ENCODE data around the gene ERCC2.
"Not testable (repeated sequence)": the region's sequence is repeated elsewhere in the genome, so short reads cannot be mapped to it uniquely, and the experiment has no call there.

ERCC2 gene

DNA sequence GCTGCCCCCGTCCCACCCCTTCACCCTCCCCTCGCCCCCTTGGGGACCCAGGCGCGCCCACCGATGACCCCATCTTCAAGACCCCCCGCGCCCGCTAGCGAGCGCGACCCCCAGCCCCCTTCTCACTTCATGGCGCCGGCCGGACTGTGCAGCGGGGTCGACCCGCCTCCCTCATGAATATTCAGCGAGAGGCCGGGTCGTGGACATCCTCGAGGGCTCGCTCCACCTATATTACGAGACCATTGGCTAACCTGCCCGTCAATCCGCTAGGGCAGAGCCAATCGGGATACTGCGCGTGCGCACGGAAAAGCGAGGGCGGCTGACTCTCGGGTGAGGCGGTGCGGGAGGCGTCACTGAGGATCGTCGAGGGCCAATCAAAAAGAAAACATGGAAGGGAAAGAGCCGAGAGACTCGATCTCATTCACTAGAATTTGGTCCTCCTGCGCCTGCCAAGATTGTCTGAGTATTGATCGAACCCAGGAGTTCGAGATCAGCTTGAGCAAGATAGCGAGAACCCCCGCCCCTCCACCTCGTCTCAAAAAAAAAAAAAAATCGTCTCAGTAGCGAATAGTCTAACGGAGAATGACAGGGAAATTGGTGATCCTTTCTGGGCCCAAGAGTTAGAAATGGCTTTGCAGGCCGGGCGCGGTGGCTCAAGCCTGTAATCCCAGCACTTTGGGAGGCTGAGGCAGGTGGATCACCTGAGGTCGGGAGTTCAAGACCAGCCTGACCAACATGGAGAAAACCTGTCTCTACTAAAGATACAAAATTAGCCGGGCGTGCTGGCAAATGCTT lies at the start of gene ERCC2:
ERCC2 (minus strand) TSS at position 164 of the 795 bp plus-strand sequence; CDS start at position 131, 33 bp downstream.
- peak; percentile 100 for DNase-seq

GRCh38 chr19:45419895-45420294 lies 49.5 kb upstream of the ERCC2 start:
- no peak for DNase-seq

DNA sequence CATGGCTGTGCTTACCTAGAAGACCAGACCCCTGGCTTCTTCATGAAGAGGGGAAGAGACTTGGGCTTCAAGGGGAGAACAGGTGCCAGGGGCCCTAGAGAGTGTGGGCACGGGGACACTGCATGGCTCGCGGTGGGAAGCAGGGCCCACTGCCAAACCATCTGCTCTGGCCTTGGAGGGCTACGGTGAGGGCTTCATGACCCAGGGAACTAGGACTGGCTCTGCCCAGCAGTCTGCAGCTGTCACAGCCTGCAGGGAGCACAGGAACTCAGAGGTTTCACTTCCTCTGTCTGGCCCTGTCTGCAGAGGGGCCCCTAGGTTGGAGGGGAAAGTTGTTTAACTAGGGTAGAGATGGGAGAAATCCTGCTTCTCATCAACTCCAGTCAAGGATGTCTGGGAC lies 49.0 kb upstream of the ERCC2 start:
- DNase-seq: no peak

DNA sequence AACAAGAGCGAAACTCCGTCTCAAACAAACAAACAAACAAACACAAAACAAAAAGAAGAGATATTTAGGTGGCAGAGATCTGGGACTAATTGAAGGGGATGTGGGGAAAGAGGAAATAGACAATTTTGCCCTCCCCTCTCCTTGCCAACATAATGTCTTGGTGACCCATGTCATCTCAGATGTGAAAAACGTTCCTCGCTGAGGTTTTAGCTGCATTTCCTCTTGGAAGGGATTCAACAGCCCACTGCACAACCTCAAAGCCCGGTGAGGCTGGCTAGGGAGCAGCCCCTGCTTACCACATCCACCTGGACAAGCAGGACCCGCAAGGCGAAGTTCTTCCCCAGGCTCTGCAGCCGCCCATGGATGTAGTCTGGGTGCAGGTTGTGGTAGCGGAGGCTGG lies 48.4 kb upstream of the ERCC2 start:
- no peak for DNase-seq

GRCh38 chr19:45417151-45417550 lies 46.8 kb upstream of the ERCC2 start:
- no peak for DNase-seq

GRCh38 chr19:45414468-45414867 lies 44.1 kb upstream of the ERCC2 start:
- no peak for DNase-seq

DNA sequence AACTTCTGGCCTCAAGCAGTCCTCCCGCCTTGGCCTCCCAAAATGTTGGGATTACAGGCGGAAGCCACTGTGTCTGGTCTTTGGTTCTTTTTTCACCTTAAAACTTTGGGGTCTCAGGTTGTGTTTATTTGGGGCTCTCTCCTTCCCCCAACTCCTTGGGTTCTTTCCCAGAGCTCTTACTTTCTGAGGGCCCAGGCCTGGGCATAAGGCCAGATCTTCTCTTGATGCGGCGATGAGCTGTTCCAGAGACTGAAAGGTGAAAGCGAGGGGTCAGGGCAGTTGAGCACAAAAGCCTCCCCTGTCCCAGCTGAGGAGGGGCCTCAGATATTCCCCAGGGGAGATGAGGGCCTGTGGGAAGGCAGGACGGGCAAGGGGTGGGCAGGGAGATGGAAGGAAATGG lies 43.1 kb upstream of the ERCC2 start:
- no peak for DNase-seq

DNA sequence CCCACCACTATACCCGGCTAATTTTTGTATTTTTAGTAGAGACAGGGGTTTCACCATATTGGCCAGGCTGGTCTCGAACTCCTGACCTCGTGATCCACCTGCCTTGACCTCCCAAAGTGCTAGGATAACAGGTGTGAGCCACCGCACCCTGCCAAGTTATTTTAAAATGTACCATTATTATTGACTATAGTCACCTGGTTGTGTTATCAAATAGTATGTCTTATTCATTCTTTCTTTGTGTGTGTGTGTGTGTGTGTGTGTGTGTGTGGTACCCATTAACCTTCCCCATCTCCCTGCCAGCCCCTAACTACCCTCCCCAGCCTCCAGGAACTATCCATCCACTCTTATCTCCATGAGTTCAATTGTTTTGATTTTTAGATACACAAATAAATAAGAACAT lies 40.0 kb upstream of the ERCC2 start:
- not testable (repeated sequence) for DNase-seq

GRCh38 chr19:45409557-45409920 lies 39.2 kb upstream of the ERCC2 start:
- no peak for DNase-seq

GRCh38 chr19:45408830-45409556 lies 38.6 kb upstream of the ERCC2 start:
- DNase-seq: no peak

DNA sequence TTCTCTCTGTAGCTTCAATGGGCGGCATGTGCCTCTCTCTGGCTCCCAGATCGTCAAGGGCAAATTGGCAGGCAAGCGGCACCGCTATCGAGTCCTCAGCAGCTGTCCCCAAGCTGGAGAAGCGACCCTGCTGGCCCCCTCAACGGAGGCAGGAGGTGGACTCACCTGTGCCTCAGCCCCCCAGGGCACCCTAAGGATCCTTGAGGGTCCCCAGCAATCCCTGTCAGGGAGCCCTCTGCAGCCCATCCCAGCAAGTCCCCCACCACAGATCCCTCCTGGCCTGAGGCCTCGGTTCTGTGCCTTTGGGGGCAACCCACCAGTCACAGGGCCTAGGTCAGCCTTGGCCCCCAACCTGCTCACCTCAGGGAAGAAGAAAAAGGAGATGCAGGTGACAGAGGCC lies 37.7 kb upstream of the ERCC2 start:
- DNase-seq: no peak

GRCh38 chr19:45407585-45407984 lies 37.2 kb upstream of the ERCC2 start:
- not testable (repeated sequence) for DNase-seq

GRCh38 chr19:45407091-45407375 lies 36.7 kb upstream of the ERCC2 start:
- no peak for DNase-seq

- DNase-seq: peak; percentile 81
Measured at GRCh38 chr19:45406226-45407090, 36.1 kb upstream of the ERCC2 start, which contains the start of gene POLR1G. TSS of gene POLR1G (plus strand) at chr19:45406644. CDS start at chr19:45406697, 53 bp downstream.

GRCh38 chr19:45405435-45406225 lies 35.3 kb upstream of the ERCC2 start:
- peak; percentile 86 for DNase-seq

- peak; percentile 55 for DNase-seq
Measured at GRCh38 chr19:45404557-45405434, 34.4 kb upstream of the ERCC2 start, which contains the start of gene PPP1R13L. TSS of gene PPP1R13L (minus strand) at chr19:45405069. CDS start at chr19:45398318, 6,751 bp downstream.

DNA sequence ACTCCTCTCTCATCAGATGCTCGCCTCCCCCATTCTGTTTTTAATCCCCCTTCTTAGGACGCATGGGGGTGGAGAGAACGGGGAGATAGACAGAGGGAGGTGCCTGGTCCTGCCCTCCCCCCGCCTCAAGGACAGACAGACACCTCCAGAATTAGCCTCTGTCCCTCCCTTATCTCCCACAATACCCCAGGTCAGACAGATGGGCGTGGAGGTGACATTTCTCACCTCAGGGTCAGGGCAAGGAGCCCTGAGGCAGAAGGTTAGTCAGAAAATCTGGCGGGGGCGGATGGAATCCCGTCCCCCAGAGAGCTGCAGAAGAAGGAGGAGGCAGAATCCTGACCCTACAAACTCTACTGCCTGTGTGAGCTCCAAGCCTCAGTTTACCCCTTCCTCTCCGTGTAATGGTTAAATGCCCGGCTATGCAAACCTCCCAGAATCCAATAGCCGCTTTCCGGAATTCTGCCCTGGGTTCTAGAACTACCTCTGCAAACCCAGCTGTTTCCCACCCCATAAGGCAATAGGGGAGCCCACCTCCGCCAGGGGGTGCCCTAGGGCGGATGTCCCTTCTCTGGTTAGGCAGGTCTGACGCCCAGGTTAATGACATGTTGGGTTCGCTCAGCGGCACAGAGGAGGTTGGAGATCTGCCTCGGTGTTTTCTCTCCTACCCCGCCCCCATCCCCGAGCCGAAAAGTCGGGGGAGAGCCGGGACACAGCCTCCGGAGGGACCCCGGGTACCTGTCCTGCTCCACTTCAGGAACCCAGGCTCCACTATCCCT lies 33.6 kb upstream of the ERCC2 start:
- DNase-seq: peak; percentile 61

GRCh38 chr19:45403272-45403671 lies 32.9 kb upstream of the ERCC2 start:
- no peak for DNase-seq

- DNase-seq: peak; percentile 18
Measured at GRCh38 chr19:45402298-45403061, 32.1 kb upstream of the ERCC2 start.

- no peak for DNase-seq
Measured at GRCh38 chr19:45401815-45402214, 31.4 kb upstream of the ERCC2 start.

All from activated naive CD4-positive, alpha-beta T cell treated with Interleukin-2 at 50 U/mL for 16 hours (primary cell).